ENCODE data around the gene CWH43.
A peak's percentile ranks its signal among the peaks of the same experiment; 100 is the strongest.
"Not testable (repeated sequence)": the region's sequence is repeated elsewhere in the genome, so short reads cannot be mapped to it uniquely, and the experiment has no call there.

CWH43 gene

GRCh38 chr4:49097071-49097470, 111.0 kb downstream of the CWH43 start:
- not testable (repeated sequence) for DNase-seq (ENCODE audit: low spot score)

- DNase-seq (ENCODE audit: low spot score): not testable (repeated sequence)
Measured at GRCh38 chr4:49097505-49097904, 111.4 kb downstream of the CWH43 start.

GRCh38 chr4:49098034-49098759, 112.1 kb downstream of the CWH43 start:
- DNase-seq (ENCODE audit: low spot score): not testable (repeated sequence)

- peak; percentile 20 for DNase-seq (ENCODE audit: low spot score)
Measured at GRCh38 chr4:49099831-49100444, 113.9 kb downstream of the CWH43 start.

- peak; percentile 29 for DNase-seq (ENCODE audit: low spot score)
Measured at GRCh38 chr4:49102344-49102898, 116.3 kb downstream of the CWH43 start.

- DNase-seq (ENCODE audit: low spot score): not testable (repeated sequence)
Measured at GRCh38 chr4:49103436-49104136, 117.5 kb downstream of the CWH43 start.

GRCh38 chr4:49104231-49104930, 118.3 kb downstream of the CWH43 start:
- peak; percentile 32 for DNase-seq (ENCODE audit: low spot score)

- peak; percentile 18 for DNase-seq (ENCODE audit: low spot score)
Measured at GRCh38 chr4:49105248-49105904, 119.3 kb downstream of the CWH43 start.

- DNase-seq (ENCODE audit: low spot score): peak; percentile 67
Measured at GRCh38 chr4:49107262-49107661, 121.2 kb downstream of the CWH43 start.

- peak; percentile 29 for DNase-seq (ENCODE audit: low spot score)
Measured at GRCh38 chr4:49108183-49108978, 122.3 kb downstream of the CWH43 start.

- not testable (repeated sequence) for DNase-seq (ENCODE audit: low spot score)
Measured at GRCh38 chr4:49109567-49110166, 123.6 kb downstream of the CWH43 start.

- not testable (repeated sequence) for DNase-seq (ENCODE audit: low spot score)
Measured at GRCh38 chr4:49110579-49110978, 124.5 kb downstream of the CWH43 start.

All from NAMALWA (cell line).